HEK293T (cell line): Measurements from ENCODE around the gene MAP3K21.

Experiments used
- BHLHE40 ChIP-seq: fragments of 450-650 bp; IDR thresholded peaks from 2 replicates; pipeline ENCODE4 v1.6.1; 2016; ENCODE audit warnings: mild to moderate bottlenecking, moderate library complexity, borderline replicate concordance
- ELF4 ChIP-seq: fragments of 450-650 bp; IDR thresholded peaks from 2 replicates; pipeline ENCODE4 v1.6.1; 2017; ENCODE audit warnings: antibody characterized with exemption
- LEF1 ChIP-seq: fragments of 450-650 bp; IDR thresholded peaks from 2 replicates; pipeline ENCODE4 v1.6.1; 2017; ENCODE audit warnings: mild to moderate bottlenecking, borderline replicate concordance
- SP1 ChIP-seq: fragments of 450-650 bp; IDR thresholded peaks from 2 replicates; pipeline ENCODE4 v1.6.1; 2017
- TARDBP ChIP-seq: fragments of 450-650 bp; IDR thresholded peaks from 2 replicates; pipeline ENCODE4 v1.6.1; 2016
- ZNF384 ChIP-seq: fragments of 450-650 bp; IDR thresholded peaks from 2 replicates; pipeline ENCODE4 v1.6.1; 2016

DNA sequence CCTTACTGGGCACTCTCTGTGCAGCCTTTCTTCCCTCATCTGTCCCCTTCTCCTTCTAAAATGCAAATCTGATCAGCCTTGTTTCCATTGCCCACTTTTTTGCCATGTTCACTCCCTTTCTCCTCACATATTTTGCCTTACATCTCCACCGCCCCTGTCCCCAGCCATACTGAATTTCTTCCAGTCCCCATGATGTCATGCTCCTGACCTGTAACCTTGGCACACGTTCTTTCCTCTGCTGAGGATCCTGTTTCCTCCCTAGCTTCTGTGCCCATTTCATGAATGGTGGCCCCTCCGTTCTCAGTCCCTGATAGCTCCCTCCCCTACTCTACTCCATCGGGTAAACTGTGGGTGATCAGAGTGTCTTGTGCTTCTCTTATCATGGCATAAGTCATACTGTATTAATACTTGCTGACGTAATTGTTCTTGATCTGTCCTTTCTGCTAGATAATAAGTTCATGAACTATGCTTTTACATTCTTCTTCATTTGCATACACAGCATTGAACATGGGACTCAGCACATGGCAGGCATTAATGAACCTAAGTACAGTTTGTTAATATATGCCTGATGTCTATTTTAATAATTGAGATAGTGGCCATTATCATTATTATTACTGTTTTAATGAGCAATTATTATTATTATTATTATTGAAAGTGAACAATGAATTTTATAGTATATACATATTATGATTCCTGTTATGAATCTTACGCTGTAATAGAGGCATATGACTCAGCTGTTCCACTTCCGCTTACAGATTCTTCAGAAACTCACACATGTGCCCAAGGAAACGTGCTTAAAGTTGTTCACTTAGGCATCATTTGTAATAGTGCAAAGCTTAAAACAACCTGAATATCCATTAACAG lies 28.5 kb downstream of the MAP3K21 start:
- TF ChIP-seq SP1 (no peak), TARDBP (no peak), BHLHE40 (no peak), ZNF384 (no peak), LEF1 (no peak), ELF4 (no peak)
